SU-DHL-6 (cell line): ENCODE data around the gene TDRD6.

Experiments
- CTCF ChIP-seq: fragments of 200-600 bp; sonication (generic); IDR thresholded peaks from one replicate; pipeline ENCODE4 v1.5.1; 2017; ENCODE audit warnings: antibody characterized with exemption, mild to moderate bottlenecking, low read length, moderate library complexity; ENCODE audit not compliant: insufficient read depth, poor library complexity, severe bottlenecking
- EZH2phosphoT487 ChIP-seq: fragments of 200-600 bp; sonication (generic), shearing (Covaris generic); conservative IDR thresholded peaks from 2 replicates; pipeline ENCODE4 v1.6.1; 2018; ENCODE audit warnings: mild to moderate bottlenecking, antibody characterized with exemption, low read length, moderate library complexity, mixed read lengths

GRCh38 chr6:46688966-46689335, 1.3 kb downstream of the TDRD6 start:
- no peak for TF ChIP-seq CTCF
- TF ChIP-seq EZH2phosphoT487: no peak
